ENCODE measurements around the gene SKAP1.
A peak's percentile ranks its signal among the peaks of the same experiment; 100 is the strongest.
"Not testable (repeated sequence)": the region's sequence is repeated elsewhere in the genome, so short reads cannot be mapped to it uniquely, and the experiment has no call there.

SKAP1 gene

GRCh38 chr17:48445248-48445620, 15.2 kb upstream of the SKAP1 start:
- no peak for DNase-seq

GRCh38 chr17:48444516-48445247, 14.7 kb upstream of the SKAP1 start:
- DNase-seq: peak; percentile 61

GRCh38 chr17:48443712-48444111, 13.7 kb upstream of the SKAP1 start:
- DNase-seq: no peak

- peak; percentile 76 for DNase-seq
These were observed 12.8 kb upstream of the SKAP1 start for GRCh38 chr17:48442819-48443218.

- DNase-seq: no peak
These were observed 11.8 kb upstream of the SKAP1 start for GRCh38 chr17:48441862-48442261.

GRCh38 chr17:48441231-48441711, 11.3 kb upstream of the SKAP1 start:
- DNase-seq: peak; percentile 83

- no peak for DNase-seq
These were observed 10.7 kb upstream of the SKAP1 start for GRCh38 chr17:48440669-48441068.

GRCh38 chr17:48439875-48440505, 10.0 kb upstream of the SKAP1 start:
- DNase-seq: peak; percentile 73

GRCh38 chr17:48439110-48439850, 9.3 kb upstream of the SKAP1 start:
- DNase-seq: peak; percentile 70

- peak; percentile 68 for DNase-seq
These were observed 8.6 kb upstream of the SKAP1 start for GRCh38 chr17:48438516-48439061.

- DNase-seq: no peak
These were observed 3.9 kb upstream of the SKAP1 start for GRCh38 chr17:48433896-48434295.

- DNase-seq: no peak
These were observed 3.1 kb upstream of the SKAP1 start for GRCh38 chr17:48432820-48433775.

- no peak for DNase-seq
These were observed 858 bp downstream of the SKAP1 start for GRCh38 chr17:48429156-48429555.

GRCh38 chr17:48427598-48427997, 2.4 kb downstream of the SKAP1 start:
- DNase-seq: peak; percentile 82

- no peak for DNase-seq
These were observed 3.1 kb downstream of the SKAP1 start for GRCh38 chr17:48426761-48427500.

- peak; percentile 40 for DNase-seq
These were observed 3.9 kb downstream of the SKAP1 start for GRCh38 chr17:48426019-48426665.

- DNase-seq: not testable (repeated sequence)
These were observed 8.0 kb downstream of the SKAP1 start for GRCh38 chr17:48422060-48422459.

GRCh38 chr17:48420823-48421222, 9.2 kb downstream of the SKAP1 start:
- DNase-seq: no peak

- no peak for DNase-seq
These were observed 13.0 kb downstream of the SKAP1 start for GRCh38 chr17:48416971-48417370.

- no peak for DNase-seq
These were observed 16.2 kb downstream of the SKAP1 start for GRCh38 chr17:48413613-48414405.
